ENCODE results near the gene ZDHHC17.
"Not testable (repeated sequence)": the region's sequence is repeated elsewhere in the genome, so short reads cannot be mapped to it uniquely, and the experiment has no call there.

The ZDHHC17 gene, protein sequence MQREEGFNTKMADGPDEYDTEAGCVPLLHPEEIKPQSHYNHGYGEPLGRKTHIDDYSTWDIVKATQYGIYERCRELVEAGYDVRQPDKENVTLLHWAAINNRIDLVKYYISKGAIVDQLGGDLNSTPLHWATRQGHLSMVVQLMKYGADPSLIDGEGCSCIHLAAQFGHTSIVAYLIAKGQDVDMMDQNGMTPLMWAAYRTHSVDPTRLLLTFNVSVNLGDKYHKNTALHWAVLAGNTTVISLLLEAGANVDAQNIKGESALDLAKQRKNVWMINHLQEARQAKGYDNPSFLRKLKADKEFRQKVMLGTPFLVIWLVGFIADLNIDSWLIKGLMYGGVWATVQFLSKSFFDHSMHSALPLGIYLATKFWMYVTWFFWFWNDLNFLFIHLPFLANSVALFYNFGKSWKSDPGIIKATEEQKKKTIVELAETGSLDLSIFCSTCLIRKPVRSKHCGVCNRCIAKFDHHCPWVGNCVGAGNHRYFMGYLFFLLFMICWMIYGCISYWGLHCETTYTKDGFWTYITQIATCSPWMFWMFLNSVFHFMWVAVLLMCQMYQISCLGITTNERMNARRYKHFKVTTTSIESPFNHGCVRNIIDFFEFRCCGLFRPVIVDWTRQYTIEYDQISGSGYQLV

DNA sequence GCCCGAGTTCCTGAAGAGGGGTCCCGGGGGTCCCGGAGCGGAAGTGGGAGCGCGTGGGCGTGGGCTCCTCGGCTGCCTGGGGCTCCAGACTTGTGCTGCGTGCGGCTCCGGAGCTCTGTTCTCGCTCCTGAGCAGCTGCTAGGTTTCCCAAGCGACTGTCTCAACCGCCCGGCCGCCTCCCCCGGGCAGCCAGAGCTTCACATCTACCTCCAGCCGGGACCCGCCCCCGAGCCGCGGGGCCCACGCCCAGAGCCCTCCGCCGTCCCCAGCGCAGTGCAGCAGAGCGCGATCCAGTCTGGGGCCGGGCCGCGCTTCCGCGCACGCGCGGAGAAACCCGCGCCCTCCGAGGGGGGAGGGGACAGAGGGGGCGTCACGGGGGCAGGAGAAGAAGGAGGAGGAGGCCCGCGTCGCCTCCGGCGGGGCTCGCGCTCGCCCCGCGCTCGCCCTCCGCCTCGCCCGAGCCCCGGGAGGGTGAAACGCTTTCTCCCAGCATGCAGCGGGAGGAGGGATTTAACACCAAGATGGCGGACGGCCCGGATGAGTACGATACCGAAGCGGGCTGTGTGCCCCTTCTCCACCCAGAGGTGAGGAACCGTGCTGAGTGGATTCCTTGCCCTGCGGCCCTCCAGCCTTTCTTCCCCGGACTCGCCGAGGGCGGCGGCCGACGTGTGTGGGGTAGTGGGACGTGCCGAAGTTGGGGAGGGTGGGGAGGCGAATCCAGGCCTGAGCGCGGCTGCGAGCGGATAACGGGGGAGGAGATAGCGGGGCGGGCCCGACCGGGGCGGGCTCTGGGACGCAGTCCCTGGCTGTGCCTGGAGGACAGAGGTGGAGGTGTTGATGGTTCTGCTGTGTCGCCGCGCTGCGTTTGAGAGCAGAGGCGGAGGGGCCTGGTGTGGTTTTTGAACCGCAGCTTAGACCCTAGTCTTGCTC lies at the start of gene ZDHHC17:
Gene ZDHHC17 (plus strand): TSS at position 370 of the 930 bp plus-strand sequence. CDS start 122 bp downstream, at position 492.
- H3K27ac ChIP-seq (ENCODE audit: low read length): peak within 1 kb of the TSS; percentile 87
- peak within 1 kb of the TSS; percentile 83 to 85 for H3K4me3 ChIP-seq (ENCODE audit: low read depth in 1 of 2, low read length in 2 of 2)
- no peaks in the 10 kb centered on the region for H3K9me3 ChIP-seq (ENCODE audit: control insufficient read depth in 1 of 2, low read length in 2 of 2)
- H3K27me3 ChIP-seq (ENCODE audit: low read depth, low read length): no peaks in the 10 kb centered on the region
- H3K36me3 ChIP-seq (ENCODE audit: control insufficient read depth in 1 of 2, insufficient read depth in 2 of 2, low read length in 2 of 2): peaks cover 0 to 3% of the 10 kb centered on the region in 2 donors
- peaks cover 6 to 29% of the 10 kb centered on the region in 2 donors for H3K4me1 ChIP-seq (ENCODE audit: control insufficient read depth in 1 of 2, insufficient read depth in 2 of 2, low read length in 2 of 2)

DNA sequence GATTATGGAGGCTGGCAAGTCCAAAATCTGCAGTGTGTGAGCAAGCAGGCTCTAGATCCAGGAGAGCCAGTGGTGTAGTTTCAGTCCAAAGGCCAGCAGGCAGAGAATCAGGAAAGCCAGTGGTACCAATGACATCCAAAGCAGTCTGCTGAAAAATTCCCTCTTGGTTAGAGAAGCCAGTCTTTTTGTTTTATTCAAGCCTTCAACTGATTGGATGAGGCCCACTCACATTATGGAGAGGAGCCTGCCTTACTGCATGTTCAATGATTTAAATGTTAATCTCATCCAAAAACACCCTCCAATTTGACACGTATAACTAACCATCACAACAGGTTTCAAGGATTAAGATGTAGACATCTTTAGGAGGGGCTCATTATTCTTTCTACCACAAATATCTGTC lies 49.5 kb upstream of the ZDHHC17 start:
- Histone ChIP-seq H3K27ac (ENCODE audit: low read length) (no peak overlapping the region), H3K4me1 (ENCODE audit: control insufficient read depth in 1 of 2, insufficient read depth in 2 of 2, low read length in 2 of 2) (no peaks in the 10 kb centered on the region), H3K27me3 (ENCODE audit: low read depth, low read length) (no peaks in the 10 kb centered on the region), H3K9me3 (ENCODE audit: control insufficient read depth in 1 of 2, low read length in 2 of 2) (no peaks in the 10 kb centered on the region), H3K4me3 (ENCODE audit: low read depth in 1 of 2, low read length in 2 of 2) (no peak overlapping the region), H3K36me3 (ENCODE audit: control insufficient read depth in 1 of 2, insufficient read depth in 2 of 2, low read length in 2 of 2) (no peaks in the 10 kb centered on the region)

DNA sequence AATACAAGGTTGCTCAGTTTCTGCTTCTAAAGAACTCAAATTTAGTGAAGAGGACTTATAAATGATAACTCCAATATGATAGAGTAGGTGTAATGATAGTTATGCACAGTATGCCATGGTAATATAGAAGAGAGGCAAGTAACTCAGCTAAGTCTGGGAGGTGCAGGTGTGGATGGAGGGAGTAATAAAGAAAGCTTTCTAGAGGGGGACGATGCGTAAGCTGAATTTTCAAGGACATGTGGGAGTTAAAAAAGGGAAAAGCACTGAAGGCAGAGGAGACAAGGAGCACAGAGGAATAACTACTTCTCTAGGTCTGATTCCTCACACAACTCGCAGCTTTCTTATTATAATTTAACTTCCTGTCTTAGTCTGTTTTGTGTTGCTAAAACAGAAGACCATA lies 49.1 kb upstream of the ZDHHC17 start:
- H3K27ac ChIP-seq (ENCODE audit: low read length): no peak overlapping the region
- no peaks in the 10 kb centered on the region for H3K9me3 ChIP-seq (ENCODE audit: control insufficient read depth in 1 of 2, low read length in 2 of 2)
- H3K4me1 ChIP-seq (ENCODE audit: control insufficient read depth in 1 of 2, insufficient read depth in 2 of 2, low read length in 2 of 2): peaks cover 0 to 2% of the 10 kb centered on the region in 2 donors
- no peak overlapping the region for H3K4me3 ChIP-seq (ENCODE audit: low read depth in 1 of 2, low read length in 2 of 2)
- no peaks in the 10 kb centered on the region for H3K27me3 ChIP-seq (ENCODE audit: low read depth, low read length)
- H3K36me3 ChIP-seq (ENCODE audit: control insufficient read depth in 1 of 2, insufficient read depth in 2 of 2, low read length in 2 of 2): no peaks in the 10 kb centered on the region

DNA sequence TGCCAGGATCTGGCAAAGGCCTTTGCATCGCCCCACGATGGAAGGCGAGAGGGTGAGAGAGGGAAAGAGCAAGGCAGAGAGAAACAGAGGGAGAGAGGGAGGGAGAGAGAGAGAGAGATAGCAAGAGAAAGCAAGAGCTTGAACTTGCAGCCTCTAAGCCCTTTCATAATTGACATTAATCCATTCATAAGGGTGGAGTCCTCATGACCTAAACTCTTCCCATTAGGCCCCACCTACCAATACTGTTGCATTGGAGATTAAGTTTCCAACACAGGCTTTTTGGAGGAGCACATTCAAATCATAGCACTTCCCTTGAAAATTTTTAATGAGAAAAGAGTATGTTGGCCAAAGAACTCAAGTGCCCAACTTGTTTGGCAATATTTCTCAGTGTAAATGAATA lies 48.6 kb upstream of the ZDHHC17 start:
- Histone ChIP-seq H3K4me1 (ENCODE audit: control insufficient read depth in 1 of 2, insufficient read depth in 2 of 2, low read length in 2 of 2) (peaks cover 0 to 3% of the 10 kb centered on the region in 2 donors), H3K27ac (ENCODE audit: low read length) (no peak overlapping the region), H3K36me3 (ENCODE audit: control insufficient read depth in 1 of 2, insufficient read depth in 2 of 2, low read length in 2 of 2) (no peaks in the 10 kb centered on the region), H3K4me3 (ENCODE audit: low read depth in 1 of 2, low read length in 2 of 2) (no peak overlapping the region), H3K9me3 (ENCODE audit: control insufficient read depth in 1 of 2, low read length in 2 of 2) (no peaks in the 10 kb centered on the region), H3K27me3 (ENCODE audit: low read depth, low read length) (no peaks in the 10 kb centered on the region)

DNA sequence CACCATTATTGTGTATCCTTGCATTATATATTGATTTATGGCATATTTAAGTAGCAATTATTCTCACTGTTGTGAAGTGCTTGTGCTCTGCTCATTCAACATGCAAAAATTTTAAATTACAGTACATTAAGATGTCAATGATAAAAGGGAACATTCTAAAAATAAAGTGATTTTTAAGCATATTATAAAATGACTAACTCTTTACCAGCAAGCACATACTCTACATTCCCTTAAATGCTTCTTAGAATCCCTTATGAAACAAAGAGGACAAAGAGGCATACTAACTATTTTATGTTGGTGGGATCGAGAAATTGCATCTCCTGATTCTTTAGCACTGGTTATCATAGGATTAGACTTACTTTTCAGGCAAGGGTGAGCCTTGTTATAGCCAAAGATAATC lies 46.6 kb upstream of the ZDHHC17 start:
- H3K4me3 ChIP-seq (ENCODE audit: low read depth in 1 of 2, low read length in 2 of 2): no peak overlapping the region
- H3K4me1 ChIP-seq (ENCODE audit: control insufficient read depth in 1 of 2, insufficient read depth in 2 of 2, low read length in 2 of 2): peaks cover 0 to 3% of the 10 kb centered on the region in 2 donors
- no peaks in the 10 kb centered on the region for H3K27me3 ChIP-seq (ENCODE audit: low read depth, low read length)
- no peaks in the 10 kb centered on the region for H3K36me3 ChIP-seq (ENCODE audit: control insufficient read depth in 1 of 2, insufficient read depth in 2 of 2, low read length in 2 of 2)
- H3K9me3 ChIP-seq (ENCODE audit: control insufficient read depth in 1 of 2, low read length in 2 of 2): no peaks in the 10 kb centered on the region
- no peak overlapping the region for H3K27ac ChIP-seq (ENCODE audit: low read length)

DNA sequence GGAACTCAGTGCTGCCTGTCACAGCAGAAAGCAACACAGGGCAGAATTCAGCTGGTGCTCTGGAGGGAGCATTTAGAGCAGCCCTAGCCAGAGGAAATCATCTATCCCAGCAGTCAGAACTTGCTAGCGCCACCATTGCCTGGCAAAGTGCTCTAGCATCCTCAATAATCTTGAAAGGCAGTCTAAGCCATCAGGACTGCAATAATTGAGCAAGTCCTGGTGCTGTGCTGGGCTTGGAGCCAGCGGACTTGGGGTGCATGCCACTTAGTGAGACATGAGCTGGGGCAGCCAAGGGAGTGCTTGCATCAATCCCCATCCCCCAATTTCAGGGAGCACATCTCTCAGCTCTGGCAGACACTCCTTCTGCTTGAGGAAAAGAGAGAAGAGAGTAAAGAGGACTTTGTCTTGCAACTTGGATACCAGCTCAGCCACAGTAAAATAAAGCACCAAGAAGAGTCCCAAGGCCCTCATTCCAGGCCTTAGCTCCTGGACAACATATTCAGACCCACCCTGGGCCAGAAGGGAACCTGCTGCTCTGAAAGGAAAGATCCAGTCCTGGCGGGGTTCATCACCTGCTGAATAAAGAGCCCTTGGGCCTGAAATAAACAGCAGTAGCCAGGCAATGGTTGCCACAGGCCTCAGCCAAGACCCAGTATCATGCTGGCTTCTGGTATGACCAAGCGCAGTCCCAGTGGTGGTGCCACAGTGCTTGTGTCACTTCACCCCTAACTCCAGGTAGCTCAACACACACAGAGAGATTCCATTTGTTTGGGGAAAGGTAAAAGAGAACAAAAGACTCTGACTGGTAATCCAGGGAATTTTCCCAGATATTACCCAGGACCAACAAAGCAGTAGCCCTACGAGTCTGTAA lies 44.5 kb upstream of the ZDHHC17 start:
- Histone ChIP-seq H3K9me3 (ENCODE audit: control insufficient read depth in 1 of 2, low read length in 2 of 2) (no peaks in the 10 kb centered on the region), H3K4me3 (ENCODE audit: low read depth in 1 of 2, low read length in 2 of 2) (no peak overlapping the region), H3K27me3 (ENCODE audit: low read depth, low read length) (no peaks in the 10 kb centered on the region), H3K27ac (ENCODE audit: low read length) (no peak overlapping the region), H3K36me3 (ENCODE audit: control insufficient read depth in 1 of 2, insufficient read depth in 2 of 2, low read length in 2 of 2) (no peaks in the 10 kb centered on the region), H3K4me1 (ENCODE audit: control insufficient read depth in 1 of 2, insufficient read depth in 2 of 2, low read length in 2 of 2) (peaks cover 0 to 3% of the 10 kb centered on the region in 2 donors)

DNA sequence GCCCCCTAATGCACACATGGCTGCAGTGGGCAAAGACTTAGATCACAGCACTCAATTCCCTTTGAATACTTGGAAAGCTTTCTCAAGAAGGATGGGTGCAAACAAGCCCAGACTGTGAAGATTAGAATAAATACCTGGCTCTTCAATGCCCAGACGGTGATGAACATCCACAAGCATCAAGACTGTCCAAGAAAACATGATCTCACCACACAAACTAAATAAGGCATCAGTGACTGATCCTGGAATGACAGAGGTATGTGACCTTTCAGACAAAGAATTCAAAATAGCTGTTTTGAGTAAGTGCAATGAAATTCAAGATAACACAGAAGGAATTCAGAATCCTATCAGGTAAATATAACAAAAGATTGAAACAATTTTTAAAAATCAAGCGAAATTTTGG lies 43.8 kb upstream of the ZDHHC17 start:
- Histone ChIP-seq H3K9me3 (ENCODE audit: control insufficient read depth in 1 of 2, low read length in 2 of 2) (no peaks in the 10 kb centered on the region), H3K27me3 (ENCODE audit: low read depth, low read length) (no peaks in the 10 kb centered on the region), H3K27ac (ENCODE audit: low read length) (no peak overlapping the region), H3K4me1 (ENCODE audit: control insufficient read depth in 1 of 2, insufficient read depth in 2 of 2, low read length in 2 of 2) (peaks cover 0 to 3% of the 10 kb centered on the region in 2 donors), H3K4me3 (ENCODE audit: low read depth in 1 of 2, low read length in 2 of 2) (no peak overlapping the region), H3K36me3 (ENCODE audit: control insufficient read depth in 1 of 2, insufficient read depth in 2 of 2, low read length in 2 of 2) (no peaks in the 10 kb centered on the region)

DNA sequence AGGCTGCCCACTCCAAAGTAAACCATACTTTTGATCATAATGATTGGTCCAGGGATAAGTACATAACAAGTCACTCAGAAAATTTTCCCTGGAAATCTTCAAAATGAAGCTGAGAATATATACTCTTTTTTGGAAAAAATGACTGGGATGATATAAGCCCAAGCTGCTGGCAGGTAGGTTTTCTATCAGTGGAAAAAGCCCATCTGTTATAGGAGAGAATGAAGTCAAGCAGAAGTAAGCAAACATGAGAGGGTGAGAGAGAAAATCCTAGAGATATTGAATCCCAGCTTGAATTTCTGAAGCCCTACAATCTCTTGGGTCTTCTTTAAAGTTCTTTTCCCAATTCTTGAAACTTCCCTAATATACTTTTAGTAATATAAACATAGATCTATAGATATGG lies 37.3 kb upstream of the ZDHHC17 start:
- Histone ChIP-seq H3K4me3 (ENCODE audit: low read depth in 1 of 2, low read length in 2 of 2) (no peak overlapping the region), H3K4me1 (ENCODE audit: control insufficient read depth in 1 of 2, insufficient read depth in 2 of 2, low read length in 2 of 2) (no peaks in the 10 kb centered on the region), H3K36me3 (ENCODE audit: control insufficient read depth in 1 of 2, insufficient read depth in 2 of 2, low read length in 2 of 2) (no peaks in the 10 kb centered on the region), H3K9me3 (ENCODE audit: control insufficient read depth in 1 of 2, low read length in 2 of 2) (no peaks in the 10 kb centered on the region), H3K27ac (ENCODE audit: low read length) (no peak overlapping the region), H3K27me3 (ENCODE audit: low read depth, low read length) (no peaks in the 10 kb centered on the region)

DNA sequence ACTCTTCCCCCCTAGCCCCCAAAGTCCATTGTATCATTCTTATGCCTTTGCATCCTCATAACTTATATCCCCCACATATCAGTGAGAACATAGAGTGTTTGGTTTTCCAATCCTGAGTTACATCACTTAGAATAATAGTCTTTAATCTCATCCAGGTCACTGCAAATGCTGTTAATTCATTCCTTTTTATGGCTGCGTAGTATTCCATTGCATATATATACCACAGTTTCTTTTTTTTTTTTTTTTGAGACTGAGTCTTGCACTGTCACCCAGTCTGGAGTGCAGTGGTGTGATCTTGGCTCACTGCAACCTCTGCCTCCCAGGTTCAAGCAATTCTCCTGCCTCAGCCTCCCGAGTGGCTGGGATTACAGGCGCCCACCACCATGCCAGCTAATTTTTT lies 31.7 kb upstream of the ZDHHC17 start:
- H3K27ac ChIP-seq (ENCODE audit: low read length); H3K4me3 ChIP-seq (ENCODE audit: low read depth in 1 of 2, low read length in 2 of 2); H3K27me3 ChIP-seq (ENCODE audit: low read depth, low read length); H3K4me1 ChIP-seq (ENCODE audit: control insufficient read depth in 1 of 2, insufficient read depth in 2 of 2, low read length in 2 of 2); H3K9me3 ChIP-seq (ENCODE audit: control insufficient read depth in 1 of 2, low read length in 2 of 2); H3K36me3 ChIP-seq (ENCODE audit: control insufficient read depth in 1 of 2, insufficient read depth in 2 of 2, low read length in 2 of 2): not testable (repeated sequence)

DNA sequence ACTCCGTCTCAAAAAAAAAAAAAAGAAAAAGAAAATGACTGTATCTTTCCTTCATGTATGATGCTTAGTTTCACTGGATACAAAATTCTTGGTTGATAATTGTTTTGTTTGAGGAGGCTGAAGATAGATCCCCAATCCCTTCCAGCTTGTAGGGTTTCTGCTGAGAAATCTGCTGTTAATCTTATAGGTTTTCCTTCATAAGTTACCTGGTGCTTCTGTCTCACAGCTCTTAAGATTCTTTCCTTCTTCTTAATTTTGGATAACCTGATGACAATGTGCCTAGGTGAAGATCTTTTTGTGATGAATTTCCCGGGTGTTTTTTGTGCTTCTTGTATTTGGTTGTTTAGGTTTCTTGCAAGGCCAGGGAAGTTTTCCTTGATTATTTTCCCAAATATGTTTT lies 26.2 kb upstream of the ZDHHC17 start:
- not testable (repeated sequence) for H3K4me3 ChIP-seq (ENCODE audit: low read depth in 1 of 2, low read length in 2 of 2)

More for the DNA sequence above, 26.2 kb upstream of the ZDHHC17 start:
- H3K4me1 ChIP-seq (ENCODE audit: control insufficient read depth in 1 of 2, insufficient read depth in 2 of 2, low read length in 2 of 2); H3K27ac ChIP-seq (ENCODE audit: low read length); H3K27me3 ChIP-seq (ENCODE audit: low read depth, low read length); H3K9me3 ChIP-seq (ENCODE audit: control insufficient read depth in 1 of 2, low read length in 2 of 2); H3K36me3 ChIP-seq (ENCODE audit: control insufficient read depth in 1 of 2, insufficient read depth in 2 of 2, low read length in 2 of 2): not testable (repeated sequence)
